ENCODE measurements around the gene FXYD7.

FXYD7 gene

DNA sequence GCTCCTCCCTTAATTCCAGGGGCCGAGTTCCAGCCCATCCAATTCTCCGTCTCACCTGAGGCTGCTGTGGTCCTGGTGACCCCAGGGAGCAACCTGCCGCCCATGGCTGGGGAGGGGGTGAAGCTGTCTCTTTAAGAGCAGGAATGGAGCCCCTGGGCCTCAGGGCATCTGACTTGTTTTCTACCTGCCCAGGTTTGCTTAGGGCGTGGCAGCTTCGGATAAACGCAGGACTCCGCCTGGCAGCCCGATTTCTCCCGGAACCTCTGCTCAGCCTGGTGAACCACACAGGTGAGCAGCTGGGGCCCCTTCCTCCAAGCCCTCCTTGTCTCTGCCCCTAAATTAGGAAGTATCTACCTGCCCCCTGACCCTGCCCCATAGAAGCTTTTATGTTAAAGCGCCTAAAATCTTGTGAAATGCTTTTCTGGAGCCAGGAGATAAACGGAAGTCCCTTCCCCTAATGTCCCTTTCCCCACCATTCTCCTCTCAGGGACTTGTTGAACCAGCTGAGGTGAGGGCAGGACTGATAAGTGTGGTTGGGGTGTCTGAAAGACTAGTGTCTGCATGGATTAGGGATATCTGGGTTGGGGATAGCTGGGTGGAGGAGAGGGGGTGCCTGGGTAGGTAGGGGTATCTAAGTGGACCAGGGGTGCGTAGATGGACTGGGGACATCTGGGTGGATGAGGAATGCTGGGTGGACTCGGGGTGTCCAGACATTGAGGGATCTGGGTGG lies 26.8 kb upstream of the FXYD7 start:
- H3K27me3 ChIP-seq = no peaks in the 10 kb centered on the region

DNA sequence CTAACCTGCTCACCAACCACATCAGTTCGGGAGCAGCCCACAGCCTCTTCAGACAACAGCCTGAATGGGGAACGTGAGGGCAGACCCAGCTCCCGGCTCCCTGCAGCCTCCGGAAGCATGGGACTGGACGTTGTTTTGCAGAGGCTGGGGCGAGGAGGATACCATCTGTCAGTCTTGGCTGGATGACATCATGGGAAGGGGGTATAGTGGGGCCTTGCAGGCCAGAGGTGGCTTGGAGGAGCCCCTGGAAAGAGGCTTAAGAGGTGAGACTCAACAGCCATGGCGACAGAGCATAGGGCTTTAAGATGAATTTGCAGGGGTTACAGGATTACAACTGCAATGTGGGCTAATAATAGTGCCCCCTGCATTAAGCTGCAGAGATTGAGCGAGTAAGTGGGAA lies 25.9 kb upstream of the FXYD7 start:
- Histone ChIP-seq H3K4me1 (peaks cover 40 to 61% (median 53%) of the 10 kb centered on the region in 10 experiments), H3K9ac (no peak overlapping the region), H3K9me3 (replicated peaks in 1 of 11) (no peaks in the 10 kb centered on the region), H3K27me3 (no peaks in the 10 kb centered on the region), H4K20me1 (no peaks in the 10 kb centered on the region), H3K4me2 (peak overlapping the region in 6 of 11 experiments; percentile 3 to 26 (median 12); a peak in 1 of 22 replicates), H3K27ac (no peak overlapping the region), H3K4me3 (no peak overlapping the region), H3K36me3 (no peaks in the 10 kb centered on the region)
- TF ChIP-seq Cebpa-rat (IDR thresholded peaks at IDR 0.05) = no peak

More for the DNA sequence above, 26.8 kb upstream of the FXYD7 start:
- H3K27ac ChIP-seq = no peak overlapping the region
- no peaks in the 10 kb centered on the region for H4K20me1 ChIP-seq
- H3K36me3 ChIP-seq = no peaks in the 10 kb centered on the region
- H3K9ac ChIP-seq = no peak overlapping the region
- H3K9me3 ChIP-seq (replicated peaks in 1 of 11) = no peaks in the 10 kb centered on the region
- H3K4me1 ChIP-seq = peaks cover 31 to 53% (median 45%) of the 10 kb centered on the region in 10 experiments
- TF ChIP-seq Cebpa-rat (IDR thresholded peaks at IDR 0.05) = no peak
- no peak overlapping the region for H3K4me2 ChIP-seq
- no peak overlapping the region for H3K4me3 ChIP-seq

DNA sequence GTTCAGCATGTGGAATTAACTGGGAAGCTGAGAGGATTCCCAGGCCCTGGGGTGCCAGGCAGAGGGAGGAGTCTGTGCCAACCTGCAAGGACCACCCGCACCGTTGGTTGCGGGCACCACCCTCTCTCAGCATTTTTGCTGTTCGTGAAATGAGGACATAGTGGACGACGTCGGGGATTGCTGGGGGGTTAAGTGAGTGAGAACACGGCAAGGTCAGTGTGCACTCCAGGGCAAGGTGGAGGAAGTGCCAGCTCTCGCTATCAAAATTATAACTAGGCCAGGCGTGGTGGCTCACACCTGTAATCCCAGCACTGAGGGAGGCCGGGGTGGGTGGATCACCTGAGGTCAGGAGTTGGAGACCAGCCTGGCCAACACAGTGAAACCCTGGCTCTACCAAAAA lies 25.3 kb upstream of the FXYD7 start:
- Histone ChIP-seq H3K9ac (no peak overlapping the region), H3K4me2 (no peak overlapping the region), H3K27ac (no peak overlapping the region), H4K20me1 (no peaks in the 10 kb centered on the region), H3K27me3 (no peaks in the 10 kb centered on the region), H3K4me3 (no peak overlapping the region), H3K4me1 (peaks cover 44 to 65% (median 57%) of the 10 kb centered on the region in 10 experiments), H3K9me3 (replicated peaks in 1 of 11) (no peaks in the 10 kb centered on the region), H3K36me3 (no peaks in the 10 kb centered on the region)
- TF ChIP-seq Cebpa-rat (IDR thresholded peaks at IDR 0.05) = no peak

DNA sequence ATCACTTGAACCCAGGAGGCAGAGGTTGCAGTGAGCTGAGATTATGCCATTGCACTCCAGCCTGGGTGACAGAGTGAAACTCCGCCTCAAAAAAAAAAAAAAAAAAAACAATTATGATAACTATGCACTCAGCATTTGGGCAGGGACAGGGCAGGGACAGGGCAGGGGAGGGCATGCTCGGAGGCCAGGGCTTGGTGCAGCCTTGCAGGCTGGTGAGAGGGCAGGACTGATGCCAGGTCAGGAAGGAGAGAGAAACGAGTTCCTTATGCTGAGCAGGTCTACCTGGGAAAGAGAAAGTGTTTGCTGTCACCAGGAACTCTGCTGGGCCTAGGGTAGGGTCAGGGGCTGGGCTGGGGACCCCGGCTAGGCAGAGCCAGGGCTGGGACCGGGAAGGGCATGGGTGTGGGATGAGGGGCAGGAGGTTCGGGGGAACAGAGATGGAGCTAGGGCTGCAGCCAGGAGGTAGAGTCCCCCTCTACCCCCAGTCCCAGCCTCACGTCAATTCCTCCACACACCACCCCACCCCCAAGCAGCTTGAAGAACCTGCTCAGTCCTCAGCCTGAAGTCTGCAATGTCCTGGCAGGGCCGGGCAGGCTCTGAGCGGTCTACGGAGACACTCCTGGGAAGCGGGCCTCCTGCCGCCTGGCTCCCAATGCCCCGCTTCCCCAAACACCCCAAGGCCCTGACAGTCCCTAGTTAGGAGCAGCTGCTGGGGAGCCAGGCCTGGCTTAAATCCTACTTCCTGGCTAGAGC lies 24.6 kb upstream of the FXYD7 start:
- no peak for TF ChIP-seq Cebpa-rat (IDR thresholded peaks at IDR 0.05)
- H3K27ac ChIP-seq = peak overlapping the region in 2 of 11 experiments; percentile 14 to 48; a peak in 4 of 22 replicates
- no peaks in the 10 kb centered on the region for H3K36me3 ChIP-seq
- H4K20me1 ChIP-seq = no peaks in the 10 kb centered on the region
- peak overlapping the region; percentile 19 to 79 (median 61); a peak in 16 of 22 replicates for H3K4me2 ChIP-seq
- H3K4me3 ChIP-seq = no peak overlapping the region
- H3K27me3 ChIP-seq = no peaks in the 10 kb centered on the region
- H3K4me1 ChIP-seq = peaks cover 50 to 71% (median 63%) of the 10 kb centered on the region in 10 experiments
- H3K9ac ChIP-seq = no peak overlapping the region
- no peaks in the 10 kb centered on the region for H3K9me3 ChIP-seq (replicated peaks in 1 of 11)

- Histone ChIP-seq H3K4me1 (peaks cover 57 to 76% (median 70%) of the 10 kb centered on the region in 10 experiments), H3K36me3 (no peaks in the 10 kb centered on the region), H3K4me3 (no peak overlapping the region), H3K9me3 (replicated peaks in 1 of 11) (no peaks in the 10 kb centered on the region), H3K27ac (peak overlapping the region in 2 of 11 experiments; percentile 14 to 48; a peak in 4 of 22 replicates), H3K27me3 (no peaks in the 10 kb centered on the region; a peak in 1 of 22 replicates), H3K4me2 (peak overlapping the region; percentile 19 to 79 (median 61); a peak in 18 of 22 replicates), H3K9ac (no peak overlapping the region), H4K20me1 (no peaks in the 10 kb centered on the region)
- no peak for TF ChIP-seq Cebpa-rat (IDR thresholded peaks at IDR 0.05)
Observed at GRCh38 chr19:35119091-35119490, 24.0 kb upstream of the FXYD7 start.

DNA sequence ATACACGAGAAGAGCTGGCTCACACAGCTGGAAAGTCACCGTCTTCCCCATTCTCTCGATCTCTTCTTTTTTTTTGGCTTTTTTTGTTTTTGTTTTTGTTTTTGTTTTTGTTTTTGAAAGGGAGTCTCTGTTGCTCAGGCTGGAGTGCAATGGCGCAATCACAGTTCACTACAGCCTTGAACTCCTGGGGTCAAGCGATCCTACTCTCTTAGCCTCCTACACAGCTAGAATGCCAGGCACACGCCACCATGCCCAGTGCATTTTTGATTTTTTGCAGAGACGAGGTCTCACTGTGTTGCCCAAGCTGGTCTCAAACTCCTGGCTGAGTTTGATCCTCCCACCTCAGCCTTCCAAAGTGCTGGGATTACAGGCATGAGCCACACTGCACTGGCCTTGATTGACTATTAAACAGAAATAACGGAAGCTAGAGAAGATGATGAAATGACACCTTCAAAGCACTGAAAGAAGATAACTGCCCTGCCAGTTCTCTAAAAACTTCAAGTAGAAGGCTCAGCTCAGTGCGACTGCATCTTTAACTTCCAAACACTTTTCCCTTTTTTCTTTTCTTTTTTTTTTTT lies 23.4 kb upstream of the FXYD7 start:
- H3K36me3 ChIP-seq = no peaks in the 10 kb centered on the region
- H3K4me2 ChIP-seq = peak overlapping the region; percentile 31 to 91 (median 71); a peak in 19 of 22 replicates
- no peak overlapping the region for H3K9ac ChIP-seq
- no peaks in the 10 kb centered on the region for H3K9me3 ChIP-seq (replicated peaks in 1 of 11)
- H3K4me1 ChIP-seq = peaks cover 57 to 76% (median 70%) of the 10 kb centered on the region in 10 experiments
- H3K4me3 ChIP-seq = no peak overlapping the region
- peak overlapping the region in 6 of 11 experiments; percentile 11 to 57 (median 44); a peak in 6 of 22 replicates for H3K27ac ChIP-seq
- H4K20me1 ChIP-seq = no peaks in the 10 kb centered on the region
- no peak for TF ChIP-seq Cebpa-rat (IDR thresholded peaks at IDR 0.05)
- no peaks in the 10 kb centered on the region; a peak in 1 of 22 replicates for H3K27me3 ChIP-seq

DNA sequence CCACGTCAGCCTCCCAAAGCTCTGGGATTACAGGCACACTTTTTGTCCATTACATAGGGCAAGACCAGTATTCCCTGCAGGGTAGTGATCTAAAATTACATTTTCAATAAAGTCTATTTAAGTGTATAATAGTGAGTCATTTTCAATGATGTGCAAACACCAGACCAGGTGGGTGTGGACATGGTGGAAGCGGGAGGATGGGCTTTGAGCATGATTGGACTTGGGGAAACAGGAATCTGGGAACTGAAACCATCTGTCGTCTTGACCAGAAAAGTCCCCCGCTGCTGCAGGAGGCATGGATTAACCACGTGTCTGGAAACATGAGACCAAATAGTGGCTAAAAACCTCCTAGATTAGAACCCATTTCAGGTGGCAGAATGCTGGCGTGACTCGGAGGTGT lies 22.6 kb upstream of the FXYD7 start:
- TF ChIP-seq Cebpa-rat (IDR thresholded peaks at IDR 0.05) = no peak
- Histone ChIP-seq H3K4me3 (no peak overlapping the region), H3K27me3 (no peaks in the 10 kb centered on the region; a peak in 1 of 22 replicates), H3K4me2 (peak overlapping the region; percentile 31 to 91 (median 71)), H4K20me1 (no peaks in the 10 kb centered on the region), H3K36me3 (no peaks in the 10 kb centered on the region), H3K9me3 (replicated peaks in 1 of 11) (no peaks in the 10 kb centered on the region), H3K27ac (peak overlapping the region in 7 of 11 experiments; percentile 27 to 57 (median 41); a peak in 13 of 22 replicates), H3K4me1 (peaks cover 59 to 79% (median 72%) of the 10 kb centered on the region in 10 experiments), H3K9ac (0 out of 22 replicates have a peak overlapping the region, but pooled peaks of 1 of the 11 experiments have one; percentile 27)

DNA sequence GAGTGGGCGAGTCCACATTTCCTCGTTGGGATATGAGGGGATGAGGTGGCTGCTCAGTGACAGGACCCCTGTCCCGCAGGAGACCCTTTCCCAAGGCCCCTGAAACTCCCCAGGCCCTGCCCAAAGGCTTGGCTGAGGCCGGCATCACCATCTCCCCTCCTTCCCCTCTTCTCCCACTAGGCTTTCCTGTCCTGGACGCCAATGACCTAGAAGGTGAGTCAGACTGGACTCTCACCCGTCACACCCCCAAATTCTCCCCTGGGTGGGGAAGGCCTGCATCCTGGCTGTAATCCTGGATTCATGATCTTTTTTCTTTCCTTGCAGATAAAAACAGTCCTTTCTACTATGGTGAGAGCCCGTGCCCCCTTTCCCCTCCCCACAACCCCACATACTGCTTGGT lies 22.2 kb upstream of the FXYD7 start:
- peak overlapping the region; percentile 31 to 91 (median 71) for H3K4me2 ChIP-seq
- H3K36me3 ChIP-seq = no peaks in the 10 kb centered on the region
- no peaks in the 10 kb centered on the region for H4K20me1 ChIP-seq
- no peaks in the 10 kb centered on the region; a peak in 1 of 22 replicates for H3K27me3 ChIP-seq
- no peak overlapping the region for H3K4me3 ChIP-seq
- 0 out of 22 replicates have a peak overlapping the region, but pooled peaks of 1 of the 11 experiments have one; percentile 27 for H3K9ac ChIP-seq
- peaks cover 59 to 83% (median 75%) of the 10 kb centered on the region in 10 experiments for H3K4me1 ChIP-seq
- TF ChIP-seq Cebpa-rat (IDR thresholded peaks at IDR 0.05) = no peak
- no peaks in the 10 kb centered on the region for H3K9me3 ChIP-seq (replicated peaks in 1 of 11)
- H3K27ac ChIP-seq = peak overlapping the region in 6 of 11 experiments; percentile 17 to 54 (median 35); a peak in 12 of 22 replicates

All from BLaER1 treated with 17β-estradiol and CSF1 and Interleukin-3, amounts not matched to agents 10 nM and 100 nM (cell line).